HG03469 (cell line): ENCODE data around the gene CATSPERZ.
"Not testable (repeated sequence)": the region's sequence is repeated elsewhere in the genome, so short reads cannot be mapped to it uniquely, and the experiment has no call there.

ENCODE experiments used
- ATAC-seq: cut with Tn5 transposase; IDR thresholded peaks from one replicate; pipeline ENCODE4 v1.9.1; 2021; ENCODE audit warnings: mild to moderate bottlenecking, moderate library complexity, moderate number of reproducible peaks; ENCODE audit not compliant: unreplicated experiment

The CATSPERZ gene

DNA sequence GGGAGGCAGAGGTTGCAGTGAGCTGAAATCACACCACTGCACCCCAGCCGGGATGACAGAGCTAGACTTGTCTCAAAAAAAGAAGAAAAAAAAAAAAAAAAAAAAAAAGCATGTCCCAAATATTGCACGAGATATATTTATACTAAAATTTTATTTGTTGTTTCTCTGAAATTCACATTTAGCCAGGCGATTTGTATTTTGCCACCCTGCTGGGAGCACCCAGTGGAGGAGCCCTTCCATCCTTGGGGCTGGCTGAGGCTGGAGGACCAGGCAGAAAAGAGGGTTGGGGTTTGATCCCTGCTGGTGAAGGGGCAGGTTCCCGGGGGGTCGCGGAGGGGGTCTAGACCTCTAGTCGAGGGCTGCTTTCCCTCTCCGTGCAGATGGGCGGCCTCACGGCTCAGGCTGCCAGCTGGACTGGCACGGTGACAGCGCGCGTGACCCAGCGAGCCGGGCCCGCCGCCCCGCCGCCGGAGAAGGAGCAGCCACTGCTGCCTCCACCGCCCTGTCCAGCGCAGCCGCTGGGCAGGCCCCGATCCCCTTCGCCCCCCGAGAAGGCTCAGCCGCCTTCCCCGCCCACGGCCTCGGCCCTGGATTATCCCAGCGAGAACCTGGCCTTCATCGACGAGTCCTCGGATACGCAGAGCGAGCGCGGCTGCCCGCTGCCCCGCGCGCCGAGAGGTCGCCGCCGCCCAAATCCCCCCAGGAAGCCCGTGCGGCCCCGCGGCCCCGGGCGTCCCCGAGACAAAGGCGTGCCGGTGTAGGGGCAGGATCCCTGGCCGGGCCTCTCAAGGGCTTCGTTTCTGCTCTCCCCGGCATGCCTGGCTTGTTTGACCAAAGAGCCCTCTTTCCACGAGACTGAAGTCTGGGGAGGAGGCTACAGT is 952 bp upstream of the CATSPERZ start:
- ATAC-seq, result no peak

DNA sequence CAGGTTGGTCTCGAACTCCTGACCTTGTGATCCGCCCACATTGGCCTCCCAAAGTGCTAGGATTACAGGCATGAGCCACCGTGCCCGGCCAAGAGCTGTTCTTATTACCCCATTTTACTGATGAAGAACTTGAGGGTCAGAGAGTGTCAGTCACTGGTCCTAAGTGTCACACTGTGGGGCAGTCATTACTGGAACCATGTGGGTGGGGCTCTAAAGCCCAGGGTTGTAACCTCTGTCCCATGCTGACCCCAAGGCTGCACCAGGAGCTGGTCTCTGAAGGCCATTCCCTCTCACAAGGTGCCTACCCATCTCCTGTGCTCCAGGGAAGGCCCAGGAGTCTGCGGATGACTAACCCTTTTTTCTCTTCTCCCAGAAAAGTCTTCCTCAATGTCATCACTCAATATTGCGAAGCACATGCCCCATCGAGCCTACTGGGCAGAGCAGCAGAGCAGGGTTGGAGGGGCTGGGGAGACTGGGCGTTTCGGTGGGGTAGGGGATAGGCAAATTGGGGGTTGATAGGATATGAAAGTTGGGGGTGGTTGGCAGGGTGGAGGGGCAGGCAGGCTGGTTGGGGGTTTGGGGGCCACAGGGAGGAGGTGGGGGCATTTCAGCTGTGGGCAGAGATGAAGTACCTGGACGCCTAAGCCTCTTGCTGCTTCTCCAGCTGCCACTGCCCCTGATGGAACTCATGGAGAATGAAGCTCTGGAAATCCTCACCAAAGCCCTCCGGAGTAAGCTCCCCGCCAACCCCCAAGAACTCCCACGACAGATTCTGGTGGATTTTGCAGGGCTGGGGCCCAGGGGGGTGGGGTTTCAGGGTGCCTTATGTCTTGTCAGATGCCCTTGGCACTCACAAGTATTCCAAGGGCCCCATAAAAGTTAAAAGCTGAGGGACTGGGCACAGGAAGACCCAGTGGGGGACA is 3.2 kb downstream of the CATSPERZ start:
- ATAC-seq, result no peak

- ATAC-seq, result no peak
Measured at GRCh38 chr11:64304032-64304315, 3.8 kb downstream of the CATSPERZ start.

GRCh38 chr11:64304316-64305072 is 4.3 kb downstream of the CATSPERZ start:
- peak; percentile 4 for ATAC-seq

GRCh38 chr11:64305075-64305690 is 5.0 kb downstream of the CATSPERZ start, which contains the start of gene ESRRA:
TSS of gene ESRRA (plus strand) at chr11:64305524. CDS start at chr11:64307180, 1,656 bp downstream.
- ATAC-seq, result peak; percentile 44

DNA sequence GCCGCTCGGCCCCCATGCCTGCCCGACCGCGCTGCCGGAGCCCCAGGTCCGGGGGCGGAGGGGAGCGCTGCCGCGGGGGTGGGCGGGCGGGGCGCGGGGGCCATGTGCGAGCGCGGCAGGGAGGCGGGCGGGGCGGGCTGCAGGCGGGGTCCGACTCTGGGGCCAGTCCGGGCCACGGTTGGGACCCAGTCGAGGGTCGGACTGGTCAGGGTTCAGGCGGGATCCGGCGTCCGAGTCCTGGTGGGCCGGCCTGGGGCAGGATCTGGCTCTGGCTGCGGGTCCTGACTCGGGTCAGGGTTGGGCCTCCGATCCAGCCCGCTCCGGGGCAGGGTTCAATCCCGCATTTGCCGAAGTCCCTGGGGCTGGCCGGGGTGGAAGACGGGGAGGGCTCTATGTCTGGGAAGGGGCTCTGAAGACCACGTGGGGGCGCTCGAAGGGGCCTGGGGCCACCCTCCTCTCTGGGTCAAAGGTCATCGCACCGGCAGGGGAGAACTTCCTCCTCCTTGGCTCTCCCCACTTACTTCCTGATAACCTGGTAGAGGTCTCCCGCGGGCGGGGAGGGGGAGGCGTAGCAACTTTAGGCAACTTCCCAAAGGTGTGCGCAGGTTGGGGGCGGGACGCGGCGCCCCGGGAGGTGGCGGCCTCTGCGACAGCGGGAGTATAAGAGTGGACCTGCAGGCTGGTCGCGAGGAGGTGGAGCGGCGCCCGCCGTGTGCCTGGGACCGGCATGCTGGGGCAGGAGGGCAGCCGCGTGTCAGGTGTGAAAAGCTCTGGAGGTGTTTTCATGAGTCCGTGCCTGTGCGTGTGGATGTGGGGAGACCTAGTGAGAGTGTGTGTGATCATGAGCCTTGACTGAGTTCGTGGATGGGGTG is 5.8 kb downstream of the CATSPERZ start:
- ATAC-seq, result no peak

- ATAC-seq, result no peak
Measured at GRCh38 chr11:64306563-64306875, 6.4 kb downstream of the CATSPERZ start.

GRCh38 chr11:64306876-64307622 is 6.9 kb downstream of the CATSPERZ start:
- ATAC-seq, result no peak

DNA sequence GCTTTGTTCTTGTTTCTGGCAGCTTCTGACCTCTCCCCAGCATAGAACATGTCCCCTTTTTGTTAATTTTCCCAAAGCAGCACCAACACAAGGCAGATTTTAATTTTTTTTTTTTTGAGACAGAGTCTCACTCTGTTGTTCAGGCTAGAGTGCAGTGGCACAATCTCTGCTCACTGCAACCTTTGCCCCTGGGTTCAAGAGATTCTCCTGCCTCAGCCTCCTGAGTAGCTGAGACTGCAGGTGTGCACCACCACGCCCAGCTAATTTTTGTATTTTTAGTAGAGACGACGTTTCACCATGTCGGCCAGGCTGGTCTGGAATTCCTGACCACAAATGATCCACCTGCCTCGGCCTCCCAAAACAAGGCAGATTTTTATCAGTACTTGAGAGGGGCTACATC is 7.6 kb downstream of the CATSPERZ start:
- ATAC-seq, result not testable (repeated sequence)

DNA sequence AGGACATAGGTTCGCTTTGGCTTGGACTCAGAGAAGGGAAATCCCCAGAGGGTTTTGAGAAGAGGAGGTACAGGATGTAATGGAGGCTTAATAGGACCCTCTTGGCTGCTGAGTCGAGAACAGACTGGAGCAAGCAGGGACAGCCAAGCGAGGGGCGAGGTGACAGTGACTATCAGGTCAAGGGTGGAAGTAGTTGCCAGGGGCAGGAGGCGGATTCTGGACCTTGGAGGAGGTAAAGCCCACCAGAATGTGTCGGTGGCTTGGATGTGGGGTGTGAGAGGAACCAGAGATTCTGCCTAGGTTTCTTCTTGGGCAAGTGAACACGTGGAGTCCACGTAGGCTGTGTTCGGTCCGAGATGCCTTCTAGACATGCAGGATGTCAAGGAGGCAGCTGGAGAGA is 12.8 kb downstream of the CATSPERZ start:
- no peak for ATAC-seq

DNA sequence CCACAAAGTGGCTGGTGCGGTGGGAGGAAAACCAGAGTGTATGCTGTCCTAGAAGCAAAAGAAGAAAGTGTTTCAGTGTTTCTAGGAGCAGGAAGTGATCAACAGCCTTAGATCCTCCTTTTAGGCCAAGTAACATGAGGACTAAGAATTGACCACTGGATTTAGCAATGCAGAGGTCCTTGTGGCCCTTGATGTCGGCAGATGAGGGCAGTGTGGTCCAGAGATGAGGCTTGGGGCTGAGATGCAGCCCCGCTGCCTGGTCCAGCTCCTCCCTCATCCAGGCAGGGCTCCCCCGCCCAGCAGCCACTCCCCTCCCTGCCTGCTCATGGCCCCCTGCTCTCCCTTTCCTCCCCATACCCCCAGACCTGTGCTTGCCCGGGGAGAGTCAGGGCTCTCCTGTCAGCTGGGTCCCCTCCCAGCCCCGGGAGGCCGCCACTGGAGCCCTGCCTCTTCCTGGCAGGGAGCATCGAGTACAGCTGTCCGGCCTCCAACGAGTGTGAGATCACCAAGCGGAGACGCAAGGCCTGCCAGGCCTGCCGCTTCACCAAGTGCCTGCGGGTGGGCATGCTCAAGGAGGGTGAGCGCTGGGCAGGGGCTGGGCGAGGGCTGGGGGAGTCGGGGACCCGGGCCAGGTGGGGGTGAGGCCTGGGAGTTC is 13.5 kb downstream of the CATSPERZ start:
- no peak for ATAC-seq

DNA sequence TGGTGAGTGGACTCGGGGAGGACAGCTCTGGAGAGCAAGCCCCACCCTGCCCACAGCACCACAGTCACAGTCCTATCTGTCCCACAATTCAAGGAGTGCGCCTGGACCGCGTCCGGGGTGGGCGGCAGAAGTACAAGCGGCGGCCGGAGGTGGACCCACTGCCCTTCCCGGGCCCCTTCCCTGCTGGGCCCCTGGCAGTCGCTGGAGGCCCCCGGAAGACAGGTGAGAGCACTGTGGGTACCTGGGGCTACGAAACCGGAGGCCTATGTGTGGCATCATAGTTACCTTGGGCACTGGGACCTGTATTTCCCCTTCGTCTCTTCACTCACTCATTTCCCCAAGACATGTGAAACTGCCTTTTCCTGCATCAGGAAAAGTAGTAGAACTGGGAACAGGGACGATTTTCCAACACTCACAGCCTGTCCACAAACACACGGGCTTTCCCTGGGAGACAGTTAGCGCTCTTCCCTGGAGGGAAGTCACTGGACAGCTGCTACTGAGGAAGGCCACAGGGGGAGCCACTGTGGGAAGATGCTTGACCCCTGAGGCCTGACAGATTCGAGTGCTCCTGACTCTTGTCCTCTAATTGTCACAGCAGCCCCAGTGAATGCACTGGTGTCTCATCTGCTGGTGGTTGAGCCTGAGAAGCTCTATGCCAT is 14.1 kb downstream of the CATSPERZ start:
- ATAC-seq, result no peak

DNA sequence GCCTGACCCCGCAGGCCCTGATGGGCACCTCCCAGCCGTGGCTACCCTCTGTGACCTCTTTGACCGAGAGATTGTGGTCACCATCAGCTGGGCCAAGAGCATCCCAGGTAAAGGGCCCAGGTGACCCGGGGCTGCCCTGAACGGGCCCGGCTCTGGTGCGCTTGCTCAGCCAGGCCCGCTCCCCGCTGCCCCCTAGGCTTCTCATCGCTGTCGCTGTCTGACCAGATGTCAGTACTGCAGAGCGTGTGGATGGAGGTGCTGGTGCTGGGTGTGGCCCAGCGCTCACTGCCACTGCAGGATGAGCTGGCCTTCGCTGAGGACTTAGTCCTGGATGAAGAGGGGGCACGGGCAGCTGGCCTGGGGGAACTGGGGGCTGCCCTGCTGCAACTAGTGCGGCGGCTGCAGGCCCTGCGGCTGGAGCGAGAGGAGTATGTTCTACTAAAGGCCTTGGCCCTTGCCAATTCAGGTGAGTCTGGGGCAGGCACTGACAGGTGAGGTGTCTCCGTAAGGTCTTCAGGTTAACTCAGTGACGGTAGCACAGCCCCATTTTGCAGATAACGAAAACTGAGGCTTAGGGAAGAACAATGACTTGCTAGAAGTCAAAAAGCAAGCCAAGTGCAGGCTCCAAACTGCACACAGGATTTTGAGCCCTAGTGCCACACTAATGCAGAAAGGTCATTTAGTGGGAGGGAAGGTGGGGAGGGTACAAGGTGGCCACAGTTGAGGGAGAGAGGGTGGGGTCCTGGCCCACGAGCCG is 14.8 kb downstream of the CATSPERZ start:
- no peak for ATAC-seq

GRCh38 chr11:64315667-64316526 is 15.7 kb downstream of the CATSPERZ start:
- ATAC-seq, result not testable (repeated sequence)

DNA sequence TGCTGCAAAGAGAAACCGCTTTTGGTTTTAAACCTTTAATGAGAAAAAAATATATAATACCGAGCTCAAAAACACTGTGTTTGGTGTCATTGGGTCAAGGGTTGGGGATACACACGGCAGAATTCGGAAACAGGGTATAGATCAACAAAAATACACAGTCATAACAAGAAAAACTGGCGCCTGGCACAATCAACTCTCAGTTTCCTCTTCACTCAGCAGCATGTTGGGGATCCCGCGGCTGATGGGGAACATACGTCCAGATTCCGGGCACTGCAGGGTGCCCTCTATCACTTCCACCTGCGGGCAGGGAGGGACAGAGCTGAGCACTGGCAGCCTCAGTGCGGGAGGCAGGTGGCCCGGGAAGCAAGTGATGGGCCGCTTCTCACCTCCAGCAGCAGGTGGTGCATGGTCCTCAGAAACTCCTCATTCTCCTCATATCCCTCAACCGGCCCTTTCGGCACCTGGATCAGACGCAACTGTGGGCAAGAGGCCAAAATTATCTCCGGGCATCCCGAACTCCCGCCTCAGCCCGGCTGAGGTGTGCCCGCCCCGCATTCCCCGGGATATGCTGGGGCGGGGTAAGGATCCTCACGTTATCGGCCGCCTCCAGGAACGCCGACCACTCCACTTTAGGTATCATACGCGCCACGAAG is 16.6 kb downstream of the CATSPERZ start:
- ATAC-seq, result no peak
